ENCODE measurements around the gene ETV4. TPM values are rescaled to one million over a fixed set of nuclear protein-coding genes. Genes with fewer than 3 reads are reported as not detected.

ETV4 gene
- total and polyA plus RNA-seq, 2 donors from 2014 or later: 2.5 to 6.8 TPM

GRCh38 chr17:43534909-43535308 lies 11.2 kb downstream of the ETV4 start:
- Histone ChIP-seq H3K4me1 (ENCODE audit: control insufficient read depth in 2 of 3, insufficient read depth in 2 of 3, low read depth in 1 of 3, low read length in 3 of 3) (peaks cover 3 to 8% (median 7%) of the 10 kb centered on the region in 3 donors), H3K27ac (ENCODE audit: low read depth in 2 of 2, low read length in 2 of 2) (no peak overlapping the region), H3K9ac (ENCODE audit: low read length in 3 of 3) (no peak overlapping the region), H3K9me3 (ENCODE audit: control insufficient read depth in 2 of 3, insufficient read depth in 1 of 3, low read length in 3 of 3) (no peaks in the 10 kb centered on the region), H3K27me3 (ENCODE audit: control insufficient read depth, insufficient read depth, low read length) (no peaks in the 10 kb centered on the region), H3K36me3 (ENCODE audit: control insufficient read depth in 2 of 3, insufficient read depth in 3 of 3, low read length in 3 of 3) (no peaks in the 10 kb centered on the region), H3K4me3 (ENCODE audit: low read length in 3 of 3) (no peak overlapping the region)
- peak in 1 of 5 donors; percentile 6 for DNase-seq
- no peak for FAIRE-seq
- TF ChIP-seq CTCF (IDR thresholded peaks at IDR 0.05; ENCODE audit: borderline replicate concordance, extremely low read depth, insufficient read depth): no peak
- intact Hi-C loops (cut with DNase I): no loop called here

GRCh38 chr17:43533699-43534098 lies 12.4 kb downstream of the ETV4 start:
- Histone ChIP-seq H3K9me3 (ENCODE audit: control insufficient read depth in 2 of 3, insufficient read depth in 1 of 3, low read length in 3 of 3) (no peaks in the 10 kb centered on the region), H3K27ac (ENCODE audit: low read depth in 2 of 2, low read length in 2 of 2) (no peak overlapping the region), H3K4me1 (ENCODE audit: control insufficient read depth in 2 of 3, insufficient read depth in 2 of 3, low read depth in 1 of 3, low read length in 3 of 3) (peaks cover 3 to 10% (median 7%) of the 10 kb centered on the region in 3 donors), H3K36me3 (ENCODE audit: control insufficient read depth in 2 of 3, insufficient read depth in 3 of 3, low read length in 3 of 3) (no peaks in the 10 kb centered on the region), H3K27me3 (ENCODE audit: control insufficient read depth, insufficient read depth, low read length) (no peaks in the 10 kb centered on the region), H3K9ac (ENCODE audit: low read length in 3 of 3) (no peak overlapping the region), H3K4me3 (ENCODE audit: low read length in 3 of 3) (no peak overlapping the region)
- no peak for TF ChIP-seq CTCF (IDR thresholded peaks at IDR 0.05; ENCODE audit: borderline replicate concordance, extremely low read depth, insufficient read depth)
- no peak for FAIRE-seq
- peak in 1 of 5 donors; percentile 31 for DNase-seq
- intact Hi-C loops (cut with DNase I): no loop called here

GRCh38 chr17:43532581-43532980 lies 13.6 kb downstream of the ETV4 start:
- FAIRE-seq (no peak), DNase-seq (peak in 1 of 5 donors; percentile 51)
- no peaks in the 10 kb centered on the region for H3K36me3 ChIP-seq (ENCODE audit: control insufficient read depth in 2 of 3, insufficient read depth in 3 of 3, low read length in 3 of 3)
- peaks cover 3 to 10% (median 7%) of the 10 kb centered on the region in 3 donors for H3K4me1 ChIP-seq (ENCODE audit: control insufficient read depth in 2 of 3, insufficient read depth in 2 of 3, low read depth in 1 of 3, low read length in 3 of 3)
- TF ChIP-seq CTCF (IDR thresholded peaks at IDR 0.05; ENCODE audit: borderline replicate concordance, extremely low read depth, insufficient read depth): no peak
- H3K27ac ChIP-seq (ENCODE audit: low read depth in 2 of 2, low read length in 2 of 2): no peak overlapping the region
- H3K27me3 ChIP-seq (ENCODE audit: control insufficient read depth, insufficient read depth, low read length): no peaks in the 10 kb centered on the region
- H3K4me3 ChIP-seq (ENCODE audit: low read length in 3 of 3): no peak overlapping the region
- H3K9ac ChIP-seq (ENCODE audit: low read length in 3 of 3): no peak overlapping the region
- intact Hi-C loops (cut with DNase I): no loop called here
- H3K9me3 ChIP-seq (ENCODE audit: control insufficient read depth in 2 of 3, insufficient read depth in 1 of 3, low read length in 3 of 3): no peaks in the 10 kb centered on the region

- intact Hi-C loops (cut with DNase I): no loop called here
- FAIRE-seq: no peak
Observed at GRCh38 chr17:43531955-43532354, 14.2 kb downstream of the ETV4 start.

More at GRCh38 chr17:43531955-43532354, 14.2 kb downstream of the ETV4 start:
- TF ChIP-seq CTCF (IDR thresholded peaks at IDR 0.05; ENCODE audit: borderline replicate concordance, extremely low read depth, insufficient read depth): no peak
- no peak overlapping the region for H3K27ac ChIP-seq (ENCODE audit: low read depth in 2 of 2, low read length in 2 of 2)
- no peaks in the 10 kb centered on the region for H3K9me3 ChIP-seq (ENCODE audit: control insufficient read depth in 2 of 3, insufficient read depth in 1 of 3, low read length in 3 of 3)
- no peaks in the 10 kb centered on the region for H3K27me3 ChIP-seq (ENCODE audit: control insufficient read depth, insufficient read depth, low read length)
- peak in 1 of 5 donors; percentile 30 for DNase-seq
- no peak overlapping the region for H3K9ac ChIP-seq (ENCODE audit: low read length in 3 of 3)
- peaks cover 0 to 3% (median 0%) of the 10 kb centered on the region in 3 donors for H3K36me3 ChIP-seq (ENCODE audit: control insufficient read depth in 2 of 3, insufficient read depth in 3 of 3, low read length in 3 of 3)
- peaks cover 3 to 10% (median 7%) of the 10 kb centered on the region in 3 donors for H3K4me1 ChIP-seq (ENCODE audit: control insufficient read depth in 2 of 3, insufficient read depth in 2 of 3, low read depth in 1 of 3, low read length in 3 of 3)
- H3K4me3 ChIP-seq (ENCODE audit: low read length in 3 of 3): no peak overlapping the region

Data from kidney (tissue), 14 donors.